Calu3 (cell line): ENCODE data around the gene DEFB113. TPM values are rescaled to one million over a fixed set of nuclear protein-coding genes. Genes with fewer than 3 reads are reported as not detected.

Source experiments
- BruUV-seq: library from RNA; stranded (reverse); fragments of 400-500 nt; replicated peaks from 2 replicates; lab custom pipeline; 2021; lab: Mats Ljungman, UMichigan
- CTCF ChIA-PET: fragments of 300-600 bp; sonication (Branson Sonifier 250); formaldehyde crosslinking; loops from one replicate; lab custom pipeline; 2022; ENCODE audit warnings: antibody characterized with exemption; lab: Charles Lee
- DNase-seq: peaks from one replicate; pipeline ENCODE4 v3.0.0; 2022
- H3K27ac Mint-ChIP-seq: one replicate; pipeline ENCODE4 v1.8.0; 2022; ENCODE audit warnings: mixed read lengths; ENCODE audit not compliant: unreplicated experiment
- H3K27me3 Mint-ChIP-seq: one replicate; pipeline ENCODE4 v1.8.0; 2022; ENCODE audit warnings: mixed read lengths; ENCODE audit not compliant: unreplicated experiment
- H3K36me3 Mint-ChIP-seq: one replicate; pipeline ENCODE4 v1.8.0; 2022; ENCODE audit warnings: mild to moderate bottlenecking, moderate library complexity, mixed read lengths; ENCODE audit not compliant: insufficient read depth, unreplicated experiment
- H3K4me1 Mint-ChIP-seq: one replicate; pipeline ENCODE4 v1.8.0; 2022; ENCODE audit warnings: mild to moderate bottlenecking, low read depth, mixed read lengths; ENCODE audit not compliant: unreplicated experiment
- H3K4me3 Mint-ChIP-seq: one replicate; pipeline ENCODE4 v1.8.0; 2022; ENCODE audit warnings: mild to moderate bottlenecking, low read depth, moderate library complexity, mixed read lengths; ENCODE audit not compliant: unreplicated experiment
- H3K9me3 Mint-ChIP-seq: one replicate; pipeline ENCODE4 v1.8.0; 2022; ENCODE audit warnings: low read depth, mixed read lengths; ENCODE audit not compliant: unreplicated experiment
- intact Hi-C: fragments of 100-400 bp; cut with micrococcal nuclease; formaldehyde crosslinking; loops from one replicate; pipeline ENCODE4 v1.10.0; 2022; ENCODE audit not compliant: unreplicated experiment
- total RNA-seq: library from RNA; stranded (reverse); gene quantifications from 2 replicates; pipeline ENCODE4 v1.2.3, GENCODE V29; 2022
- TF ChIP-seq, protein P1 (sequence below): fragments of 200-600 bp; IDR thresholded peaks from one replicate; pipeline ENCODE4 v1.8.0; 2022; ENCODE audit warnings: antibody characterized with exemption; ENCODE audit not compliant: unreplicated experiment

The DEFB113 gene
- total RNA-seq, 1 experiment from 2014 or later = not detected

DNA sequence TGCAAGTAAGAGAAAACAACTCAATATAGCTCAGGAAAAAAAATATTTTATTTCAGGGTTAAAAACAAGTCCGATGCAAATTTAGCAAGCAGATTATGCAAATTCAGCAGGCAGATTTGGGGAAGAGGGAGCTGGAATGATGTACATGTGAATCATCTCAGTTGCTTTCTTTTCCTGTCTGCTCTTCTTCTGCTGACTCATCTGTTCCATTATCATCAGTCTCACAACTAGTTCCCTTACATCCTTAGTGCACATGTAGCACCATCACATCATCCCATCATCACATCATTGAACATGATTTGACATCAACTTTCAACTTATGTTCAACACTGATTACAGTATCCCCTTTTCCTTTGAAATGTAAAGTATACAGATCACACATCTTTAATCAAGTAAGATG lies 11.5 kb upstream of the DEFB113 start:
- intact Hi-C loops = no loop called here
- DNase-seq = no peak
- Mint-ChIP-seq H3K27me3 (no peaks in the 10 kb centered on the region), H3K4me1 (peaks cover 22% of the 10 kb centered on the region), H3K4me3 (no peak overlapping the region), H3K36me3 (no peaks in the 10 kb centered on the region), H3K27ac (no peak overlapping the region), H3K9me3 (peaks cover 4% of the 10 kb centered on the region)
- BruUV-seq = no TSS peak
- TF ChIP-seq, protein P1, sequence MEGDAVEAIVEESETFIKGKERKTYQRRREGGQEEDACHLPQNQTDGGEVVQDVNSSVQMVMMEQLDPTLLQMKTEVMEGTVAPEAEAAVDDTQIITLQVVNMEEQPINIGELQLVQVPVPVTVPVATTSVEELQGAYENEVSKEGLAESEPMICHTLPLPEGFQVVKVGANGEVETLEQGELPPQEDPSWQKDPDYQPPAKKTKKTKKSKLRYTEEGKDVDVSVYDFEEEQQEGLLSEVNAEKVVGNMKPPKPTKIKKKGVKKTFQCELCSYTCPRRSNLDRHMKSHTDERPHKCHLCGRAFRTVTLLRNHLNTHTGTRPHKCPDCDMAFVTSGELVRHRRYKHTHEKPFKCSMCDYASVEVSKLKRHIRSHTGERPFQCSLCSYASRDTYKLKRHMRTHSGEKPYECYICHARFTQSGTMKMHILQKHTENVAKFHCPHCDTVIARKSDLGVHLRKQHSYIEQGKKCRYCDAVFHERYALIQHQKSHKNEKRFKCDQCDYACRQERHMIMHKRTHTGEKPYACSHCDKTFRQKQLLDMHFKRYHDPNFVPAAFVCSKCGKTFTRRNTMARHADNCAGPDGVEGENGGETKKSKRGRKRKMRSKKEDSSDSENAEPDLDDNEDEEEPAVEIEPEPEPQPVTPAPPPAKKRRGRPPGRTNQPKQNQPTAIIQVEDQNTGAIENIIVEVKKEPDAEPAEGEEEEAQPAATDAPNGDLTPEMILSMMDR = no peak
- CTCF ChIA-PET = no interaction called here

DNA sequence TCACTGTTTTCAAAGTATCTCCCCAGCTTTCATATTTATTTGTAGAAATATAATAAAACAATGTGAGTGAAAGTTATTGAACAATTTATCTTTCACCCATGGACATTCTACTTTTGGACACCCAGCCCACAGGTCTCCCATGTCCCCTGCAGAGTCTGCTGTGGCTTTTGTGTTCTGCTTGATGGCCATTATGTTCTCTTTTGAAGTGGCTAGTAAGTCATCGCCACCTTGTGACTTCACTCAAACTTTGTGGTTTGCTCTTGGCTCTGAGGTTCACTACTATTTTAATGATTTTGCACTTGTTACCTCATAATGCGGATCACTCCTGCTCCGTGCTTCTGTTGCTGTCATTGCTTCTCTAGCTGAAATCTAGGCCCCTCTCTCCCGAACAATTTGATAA lies 10.2 kb upstream of the DEFB113 start:
- DNase-seq = peak; percentile 1
- H3K4me1 Mint-ChIP-seq = peaks cover 22% of the 10 kb centered on the region
- no peak overlapping the region for H3K27ac Mint-ChIP-seq
- TF ChIP-seq, protein P1 = no peak
- CTCF ChIA-PET = no interaction called here
- no peaks in the 10 kb centered on the region for H3K36me3 Mint-ChIP-seq
- no TSS peak for BruUV-seq
- H3K4me3 Mint-ChIP-seq = no peak overlapping the region
- no peaks in the 10 kb centered on the region for H3K27me3 Mint-ChIP-seq
- intact Hi-C loops = no loop called here
- H3K9me3 Mint-ChIP-seq = peaks cover 4% of the 10 kb centered on the region

DNA sequence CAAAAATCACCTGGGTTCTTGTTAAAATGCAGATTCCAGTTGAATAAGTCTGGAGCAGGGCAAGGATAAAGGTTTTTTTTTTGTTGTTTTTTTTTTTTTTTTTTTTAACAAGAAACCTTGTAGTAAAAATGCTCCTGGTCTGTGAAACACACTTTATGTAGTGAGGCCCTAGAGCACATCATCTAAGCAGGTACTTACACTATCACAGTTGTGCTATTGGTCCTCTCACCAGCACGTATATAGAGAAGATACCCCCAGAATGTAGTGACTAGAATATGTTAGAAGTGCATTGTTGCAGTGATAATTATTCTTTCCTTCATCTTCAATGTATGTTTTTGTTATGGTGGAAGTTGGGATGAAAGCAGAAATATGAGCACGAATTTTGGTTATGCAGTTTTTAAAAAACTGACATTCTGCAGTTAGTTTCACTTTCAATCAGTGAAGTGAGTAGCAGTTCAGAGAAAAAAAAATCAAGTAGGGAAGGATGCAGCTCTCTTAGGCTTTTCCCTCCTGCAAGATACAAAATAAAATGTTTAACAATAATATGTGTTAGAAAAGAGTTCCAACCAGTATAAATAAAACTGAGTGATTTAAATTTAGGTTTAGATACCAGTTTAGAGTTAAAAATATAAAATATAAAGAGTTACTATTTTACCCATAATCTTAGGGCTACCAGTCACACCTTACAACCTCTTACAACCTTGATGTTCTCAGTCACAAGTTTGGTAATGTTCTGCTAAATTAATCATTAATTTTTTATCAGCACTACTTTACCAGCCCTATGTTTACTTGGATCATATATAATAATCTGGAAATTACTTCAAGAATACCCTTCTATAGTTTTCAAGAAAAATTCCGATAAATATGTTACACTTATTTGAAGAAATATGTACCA lies 9.2 kb upstream of the DEFB113 start:
- TF ChIP-seq, protein P1 = no peak
- peaks cover 22% of the 10 kb centered on the region for H3K4me1 Mint-ChIP-seq
- intact Hi-C loops = no loop called here
- peaks cover 4% of the 10 kb centered on the region for H3K9me3 Mint-ChIP-seq
- H3K27me3 Mint-ChIP-seq = no peaks in the 10 kb centered on the region
- no peaks in the 10 kb centered on the region for H3K36me3 Mint-ChIP-seq
- DNase-seq = no peak
- BruUV-seq = no TSS peak
- no peak overlapping the region for H3K27ac Mint-ChIP-seq
- CTCF ChIA-PET = no interaction called here
- H3K4me3 Mint-ChIP-seq = no peak overlapping the region

DNA sequence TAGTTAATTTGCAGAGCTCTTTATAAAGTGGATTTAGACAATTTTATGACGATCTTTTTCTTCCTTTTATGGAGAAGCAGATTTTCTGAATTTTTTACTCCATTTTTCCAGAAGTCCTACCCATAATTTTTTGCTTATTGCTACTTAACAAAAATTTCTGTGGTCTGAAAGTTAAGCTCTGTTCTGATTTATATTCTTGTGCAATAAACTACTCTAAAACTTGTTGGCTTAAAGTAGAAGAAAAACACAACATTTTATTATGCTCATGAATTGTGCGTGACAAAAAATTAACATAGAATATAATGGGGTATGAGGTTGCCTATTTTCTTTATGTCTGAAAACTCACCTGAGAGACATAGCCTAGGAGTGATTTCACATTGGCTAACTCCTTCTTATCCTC lies 2.6 kb downstream of the DEFB113 start:
- Mint-ChIP-seq H3K4me3 (no peak overlapping the region), H3K9me3 (no peaks in the 10 kb centered on the region), H3K4me1 (no peaks in the 10 kb centered on the region), H3K27me3 (no peaks in the 10 kb centered on the region), H3K36me3 (no peaks in the 10 kb centered on the region), H3K27ac (no peak overlapping the region)
- intact Hi-C loops = no loop called here
- no TSS peak for BruUV-seq
- TF ChIP-seq, protein P1 = no peak
- CTCF ChIA-PET = no interaction called here
- no peak for DNase-seq
